Smooth muscle cell (in vitro differentiated cells): ENCODE measurements around the gene PTPN22. TPM values are rescaled to one million over a fixed set of nuclear protein-coding genes. Genes with fewer than 3 reads are reported as not detected.

Experiments used
- DNase-seq: peaks from one replicate; lab custom pipeline; 2025; ENCODE audit not compliant: unreplicated experiment; lab: John Stamatoyannopoulos, UW
- H2AFZ ChIP-seq: fragments of 200-600 bp; sonication (generic); 2 replicates; pipeline ENCODE4 v1.6.0; 2016; ENCODE audit warnings: antibody characterized with exemption, low read depth, mild to moderate bottlenecking
- H3F3A ChIP-seq: fragments of 200-600 bp; sonication (generic); 2 replicates; pipeline ENCODE4 v1.6.0; 2017; ENCODE audit warnings: antibody characterized with exemption, low read depth
- H3K27ac ChIP-seq: fragments of 200-600 bp; sonication (generic); 2 replicates; pipeline ENCODE4 v1.5.1; 2016; ENCODE audit warnings: low read depth, mild to moderate bottlenecking
- H3K27me3 ChIP-seq: fragments of 200-600 bp; sonication (generic); 2 replicates; pipeline ENCODE4 v1.6.1; 2016; ENCODE audit warnings: low read depth, mild to moderate bottlenecking
- H3K36me3 ChIP-seq: fragments of 200-600 bp; sonication (generic); 2 replicates; pipeline ENCODE4 v1.5.1; 2016; ENCODE audit warnings: low read depth
- H3K4me1 ChIP-seq: fragments of 200-600 bp; sonication (generic); 2 replicates; pipeline ENCODE4 v1.5.1; 2016; ENCODE audit warnings: low read depth
- H3K4me2 ChIP-seq: fragments of 200-600 bp; sonication (generic); 2 replicates; pipeline ENCODE4 v1.6.0; 2016; ENCODE audit warnings: mild to moderate bottlenecking
- H3K4me3 ChIP-seq: fragments of 200-600 bp; sonication (generic); 2 replicates; pipeline ENCODE4 v1.5.1; 2016; ENCODE audit warnings: mild to moderate bottlenecking
- H3K79me2 ChIP-seq: fragments of 200-600 bp; sonication (generic); 2 replicates; pipeline ENCODE4 v1.6.0; 2016; ENCODE audit warnings: low read depth, mild to moderate bottlenecking
- H3K9ac ChIP-seq: fragments of 200-600 bp; sonication (generic); 2 replicates; pipeline ENCODE4 v1.6.0; 2016; ENCODE audit warnings: low read depth
- H3K9me3 ChIP-seq: fragments of 200-600 bp; sonication (generic); replicated peaks from 2 replicates; pipeline ENCODE4 v1.5.1; 2016; ENCODE audit warnings: low read depth
- H4K20me1 ChIP-seq: fragments of 200-600 bp; sonication (generic); 2 replicates; pipeline ENCODE4 v1.6.0; 2016; ENCODE audit warnings: low read depth
- WGBS: methylation state at CpG from one replicate; pipeline ENCODE4 v1.1.7; 2016; ENCODE audit warnings: low lambda C conversion rate; 5-methylcytosine and 5-hydroxymethylcytosine counted together
- polyA plus RNA-seq: library from polyadenylated mRNA; unstranded; fragments of >200 nt; fragmentation: Nextera tagmentation; extraction: Ambion mirVana; gene quantifications from 2 replicates; pipeline ENCODE4 v1.2.1, GENCODE V29; 2016
- total RNA-seq: library from RNA; depleted of rRNA; stranded (reverse); fragments of >200 nt; gene quantifications from 2 replicates; pipeline ENCODE4 v1.2.3, GENCODE V29; 2014
- TF ChIP-seq, protein P1 (sequence below): fragments of 200-600 bp; sonication (generic); IDR thresholded peaks from 2 replicates; pipeline ENCODE4 v1.5.1; 2017; ENCODE audit warnings: borderline replicate concordance, mild to moderate bottlenecking, antibody characterized with exemption; ENCODE audit not compliant: insufficient read depth, poor library complexity, severe bottlenecking

The PTPN22 gene
- total and polyA plus RNA-seq, 2 experiments from 2014 or later, result not detected

DNA sequence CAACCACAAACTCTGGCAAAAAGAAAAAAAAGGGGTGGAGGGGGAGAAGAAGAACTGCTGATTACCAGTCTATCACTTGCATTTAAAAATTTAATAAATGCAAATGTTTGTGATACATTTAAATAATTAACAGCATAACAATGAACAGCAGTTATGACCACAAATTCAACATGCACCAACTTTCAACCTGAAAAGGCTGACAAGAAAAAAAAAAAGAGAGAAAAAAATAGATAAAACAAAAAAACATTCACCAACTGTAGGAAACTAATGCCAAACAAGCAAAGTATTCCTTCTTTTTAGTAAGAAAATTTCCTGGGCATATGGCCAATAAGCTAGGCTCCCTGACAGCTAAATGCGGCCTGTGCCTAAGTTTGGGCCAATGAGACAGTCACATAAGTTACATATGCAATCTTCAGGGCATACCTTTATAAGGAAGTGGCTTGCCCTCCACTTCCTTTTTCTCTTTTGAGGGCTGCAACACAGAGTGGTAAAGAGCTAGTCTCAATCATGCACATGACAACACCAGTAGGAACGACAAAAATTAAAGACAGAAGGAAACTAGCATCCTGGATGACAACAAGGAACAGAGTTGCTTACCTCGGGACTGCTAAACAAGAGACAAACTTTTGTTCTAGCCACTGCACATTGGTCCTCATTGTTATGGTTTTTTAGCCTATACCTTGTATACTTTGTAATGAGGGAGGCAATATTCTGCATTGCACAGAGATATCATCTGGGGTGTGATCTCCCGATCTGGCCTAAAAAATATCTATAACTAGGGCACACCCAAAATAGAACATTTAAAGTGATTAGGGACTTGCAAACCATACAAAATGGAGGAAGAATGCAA is 88.0 kb downstream of the PTPN22 start:
- peaks cover 93% of the 10 kb centered on the region for H4K20me1 ChIP-seq
- no peaks in the 10 kb centered on the region for H3K36me3 ChIP-seq
- peak overlapping the region; percentile 42 for H3K27ac ChIP-seq
- DNase-seq, result no peak
- H3K79me2 ChIP-seq, result peaks cover 93% of the 10 kb centered on the region
- no peak overlapping the region for H3K4me3 ChIP-seq
- no peaks in the 10 kb centered on the region for H3F3A ChIP-seq
- H3K9ac ChIP-seq, result no peak overlapping the region
- 94% methylated on average over 4 of the region's 4 CpGs for WGBS
- H3K4me2 ChIP-seq, result no peak overlapping the region
- H3K4me1 ChIP-seq, result peaks cover 17% of the 10 kb centered on the region
- H2AFZ ChIP-seq, result no peak overlapping the region
- no peaks in the 10 kb centered on the region for H3K9me3 ChIP-seq
- no peaks in the 10 kb centered on the region for H3K27me3 ChIP-seq
- TF ChIP-seq, protein P1, sequence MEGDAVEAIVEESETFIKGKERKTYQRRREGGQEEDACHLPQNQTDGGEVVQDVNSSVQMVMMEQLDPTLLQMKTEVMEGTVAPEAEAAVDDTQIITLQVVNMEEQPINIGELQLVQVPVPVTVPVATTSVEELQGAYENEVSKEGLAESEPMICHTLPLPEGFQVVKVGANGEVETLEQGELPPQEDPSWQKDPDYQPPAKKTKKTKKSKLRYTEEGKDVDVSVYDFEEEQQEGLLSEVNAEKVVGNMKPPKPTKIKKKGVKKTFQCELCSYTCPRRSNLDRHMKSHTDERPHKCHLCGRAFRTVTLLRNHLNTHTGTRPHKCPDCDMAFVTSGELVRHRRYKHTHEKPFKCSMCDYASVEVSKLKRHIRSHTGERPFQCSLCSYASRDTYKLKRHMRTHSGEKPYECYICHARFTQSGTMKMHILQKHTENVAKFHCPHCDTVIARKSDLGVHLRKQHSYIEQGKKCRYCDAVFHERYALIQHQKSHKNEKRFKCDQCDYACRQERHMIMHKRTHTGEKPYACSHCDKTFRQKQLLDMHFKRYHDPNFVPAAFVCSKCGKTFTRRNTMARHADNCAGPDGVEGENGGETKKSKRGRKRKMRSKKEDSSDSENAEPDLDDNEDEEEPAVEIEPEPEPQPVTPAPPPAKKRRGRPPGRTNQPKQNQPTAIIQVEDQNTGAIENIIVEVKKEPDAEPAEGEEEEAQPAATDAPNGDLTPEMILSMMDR, result no peak

DNA sequence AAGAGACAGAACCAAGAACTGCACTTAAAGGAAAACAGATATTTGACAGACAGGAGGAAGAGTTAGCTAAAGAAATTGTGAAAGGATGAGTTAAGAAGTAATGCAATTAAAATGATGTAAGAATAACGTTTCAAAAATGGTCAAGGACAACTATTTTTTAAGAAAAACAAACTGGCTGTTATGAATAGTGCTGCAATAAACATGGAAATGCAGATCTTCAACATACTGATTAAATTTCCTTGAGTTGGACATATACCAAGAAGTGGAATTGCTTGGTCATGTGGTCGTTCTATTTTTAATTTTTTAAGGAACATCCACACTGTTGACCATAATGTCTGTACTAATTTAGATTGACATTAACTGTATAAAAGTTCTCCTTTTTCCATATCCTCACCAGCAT is 89.1 kb downstream of the PTPN22 start:
- no peak overlapping the region for H3K27ac ChIP-seq
- H3F3A ChIP-seq, result no peaks in the 10 kb centered on the region
- TF ChIP-seq, protein P1, result no peak
- no peak overlapping the region for H3K9ac ChIP-seq
- no peaks in the 10 kb centered on the region for H3K9me3 ChIP-seq
- no peaks in the 10 kb centered on the region for H3K27me3 ChIP-seq
- H3K4me3 ChIP-seq, result no peak overlapping the region
- peaks cover 17% of the 10 kb centered on the region for H3K4me1 ChIP-seq
- 96% methylated on average over 2 of the region's 2 CpGs for WGBS
- peaks cover 94% of the 10 kb centered on the region for H4K20me1 ChIP-seq
- DNase-seq, result no peak
- H3K79me2 ChIP-seq, result peaks cover 93% of the 10 kb centered on the region
- H3K36me3 ChIP-seq, result no peaks in the 10 kb centered on the region
- no peak overlapping the region for H2AFZ ChIP-seq
- H3K4me2 ChIP-seq, result no peak overlapping the region

DNA sequence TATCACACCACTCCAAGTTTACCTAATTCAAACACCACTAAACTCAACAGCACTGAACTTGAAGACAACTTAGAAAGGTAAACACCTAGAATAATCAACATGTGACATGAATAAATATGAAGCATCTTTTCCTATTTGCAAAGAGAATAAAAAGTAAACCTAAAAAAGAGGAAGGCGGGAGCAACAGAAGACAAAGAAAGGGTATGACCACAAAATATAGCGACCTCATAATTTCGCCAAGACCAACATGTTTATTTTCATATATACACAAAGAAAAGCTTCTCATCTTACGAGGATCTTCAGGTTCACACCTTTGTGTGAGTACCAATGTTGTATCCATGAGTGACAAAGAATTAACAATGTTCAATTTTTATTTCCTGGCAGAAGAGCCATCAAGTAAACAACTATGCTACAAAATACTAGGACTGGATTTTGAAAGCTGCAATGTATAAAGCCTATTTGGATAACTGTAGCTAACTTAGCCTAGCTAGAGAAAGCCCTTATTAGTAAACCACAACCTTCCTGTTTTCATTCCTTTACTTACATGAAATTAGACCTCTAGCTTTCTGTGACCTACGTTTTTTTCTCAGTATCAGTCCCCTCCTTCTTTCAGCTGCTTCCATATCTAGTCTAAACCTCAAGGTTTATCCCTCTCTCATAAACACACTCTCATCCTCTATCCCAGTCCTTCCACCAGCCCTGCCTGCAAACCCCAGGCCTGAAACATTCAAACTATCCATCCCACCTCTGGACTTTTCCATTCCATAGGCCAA is 91.0 kb downstream of the PTPN22 start:
- DNase-seq, result no peak
- no peak overlapping the region for H2AFZ ChIP-seq
- no peaks in the 10 kb centered on the region for H3K9me3 ChIP-seq
- 79% methylated on average over 5 of the region's 5 CpGs for WGBS
- peaks cover 76% of the 10 kb centered on the region for H4K20me1 ChIP-seq
- H3K4me3 ChIP-seq, result no peak overlapping the region
- no peaks in the 10 kb centered on the region for H3K27me3 ChIP-seq
- H3K4me2 ChIP-seq, result peak overlapping the region; percentile 49
- TF ChIP-seq, protein P1, result no peak
- H3K79me2 ChIP-seq, result peaks cover 74% of the 10 kb centered on the region
- H3K27ac ChIP-seq, result no peak overlapping the region
- H3F3A ChIP-seq, result no peaks in the 10 kb centered on the region
- peaks cover 12% of the 10 kb centered on the region for H3K36me3 ChIP-seq
- H3K9ac ChIP-seq, result no peak overlapping the region
- H3K4me1 ChIP-seq, result peaks cover 17% of the 10 kb centered on the region
